Bone marrow (tissue), 2 donors: ENCODE measurements around the gene CD44.
"Not testable (repeated sequence)": the region's sequence is repeated elsewhere in the genome, so short reads cannot be mapped to it uniquely, and the experiment has no call there.

ENCODE experiments used
- DNase-seq, 2 donors: peaks; one replicate each; lab custom pipeline; 2025; lab: John Stamatoyannopoulos, UW

The CD44 gene

GRCh38 chr11:35138943-35139721, at the start of gene CD44:
CD44 (plus strand) TSS chr11:35139171; CDS start chr11:35139304, 133 bp downstream.
- DNase-seq: peak; percentile 90 to 96

- no peak for DNase-seq
These were observed 49.3 kb upstream of the CD44 start for GRCh38 chr11:35089666-35090065.

- DNase-seq: no peak
These were observed 48.8 kb upstream of the CD44 start for GRCh38 chr11:35090125-35090524.

GRCh38 chr11:35090991-35091390, 48.0 kb upstream of the CD44 start:
- DNase-seq: not testable (repeated sequence)

GRCh38 chr11:35096723-35097122, 42.2 kb upstream of the CD44 start:
- no peak for DNase-seq

GRCh38 chr11:35097814-35098455, 41.0 kb upstream of the CD44 start:
- no peak for DNase-seq

GRCh38 chr11:35098855-35099254, 40.1 kb upstream of the CD44 start:
- no peak for DNase-seq

GRCh38 chr11:35099278-35100012, 39.5 kb upstream of the CD44 start:
- DNase-seq: no peak

GRCh38 chr11:35100013-35100383, 39.0 kb upstream of the CD44 start:
- no peak for DNase-seq

GRCh38 chr11:35101223-35101622, 37.7 kb upstream of the CD44 start:
- DNase-seq: no peak

GRCh38 chr11:35102267-35102666, 36.7 kb upstream of the CD44 start:
- DNase-seq: no peak

GRCh38 chr11:35103366-35104208, 35.4 kb upstream of the CD44 start:
- no peak for DNase-seq

GRCh38 chr11:35104655-35105054, 34.3 kb upstream of the CD44 start:
- DNase-seq: no peak

- no peak for DNase-seq
These were observed 33.5 kb upstream of the CD44 start for GRCh38 chr11:35105319-35106079.

GRCh38 chr11:35106595-35106994, 32.4 kb upstream of the CD44 start:
- peak in 1 of 2 donors; percentile 53 for DNase-seq

- peak in 1 of 2 donors; percentile 79 for DNase-seq
These were observed 31.1 kb upstream of the CD44 start for GRCh38 chr11:35107861-35108260.

- DNase-seq: not testable (repeated sequence)
These were observed 30.6 kb upstream of the CD44 start for GRCh38 chr11:35108336-35108735.

- DNase-seq: no peak
These were observed 29.9 kb upstream of the CD44 start for GRCh38 chr11:35109041-35109440.

GRCh38 chr11:35109827-35110226, 29.1 kb upstream of the CD44 start:
- no peak for DNase-seq

- DNase-seq: peak; percentile 5 to 81
These were observed 27.6 kb upstream of the CD44 start for GRCh38 chr11:35111161-35112055.
